Loucy (cell line): Measurements from ENCODE around the gene KCNT1.

Experiments used
- H2AFZ ChIP-seq: fragments of 200-600 bp; sonication (generic); 2 replicates; pipeline ENCODE4 v1.6.0; 2016; ENCODE audit warnings: antibody characterized with exemption, mild to moderate bottlenecking, low read length, moderate library complexity
- H3F3A ChIP-seq: fragments of 200-600 bp; 2 replicates; pipeline ENCODE4 v1.6.0; 2016; ENCODE audit warnings: antibody characterized with exemption, low read depth, mild to moderate bottlenecking
- H3K27me3 ChIP-seq: fragments of 200-600 bp; sonication (generic); 2 replicates; pipeline ENCODE4 v1.6.1; 2014; ENCODE audit warnings: low read length, mild to moderate bottlenecking; ENCODE audit not compliant: insufficient read depth, poor library complexity, severe bottlenecking
- H3K36me3 ChIP-seq: fragments of 200-600 bp; sonication (generic); 2 replicates; pipeline ENCODE4 v1.6.1; 2016; ENCODE audit warnings: low read length; ENCODE audit not compliant: insufficient read depth
- H3K4me1 ChIP-seq: fragments of 200-600 bp; sonication (generic); 2 replicates; pipeline ENCODE4 v1.5.1; 2014; ENCODE audit warnings: low read length, mild to moderate bottlenecking; ENCODE audit not compliant: insufficient read depth, poor library complexity, severe bottlenecking
- H3K4me2 ChIP-seq: fragments of 200-600 bp; sonication (generic); 2 replicates; pipeline ENCODE4 v1.6.0; 2014; ENCODE audit warnings: antibody characterized with exemption, low read length, low read depth, mild to moderate bottlenecking; ENCODE audit not compliant: poor library complexity, severe bottlenecking
- H3K4me3 ChIP-seq: fragments of 200-600 bp; sonication (generic); 2 replicates; pipeline ENCODE4 v1.5.1; 2014; ENCODE audit warnings: low read length, mild to moderate bottlenecking, mixed read lengths; ENCODE audit not compliant: poor library complexity, severe bottlenecking
- H3K79me2 ChIP-seq: fragments of 200-600 bp; sonication (generic); 2 replicates; pipeline ENCODE4 v1.6.1; 2014; ENCODE audit warnings: low read length; ENCODE audit not compliant: insufficient read depth
- H3K9ac ChIP-seq: fragments of 200-600 bp; sonication (generic); 2 replicates; pipeline ENCODE4 v1.6.0; 2014; ENCODE audit warnings: mild to moderate bottlenecking, low read depth, low read length, moderate library complexity; ENCODE audit not compliant: poor library complexity, severe bottlenecking
- H3K9me2 ChIP-seq: fragments of 200-600 bp; sonication (generic); replicated peaks from 2 replicates; pipeline ENCODE4 v1.6.1; 2016; ENCODE audit warnings: low read depth, low read length, mixed read lengths
- H3K9me3 ChIP-seq: fragments of 200-600 bp; sonication (generic); 2 replicates; pipeline ENCODE4 v1.6.1; 2014; ENCODE audit warnings: mild to moderate bottlenecking, antibody characterized with exemption, low read length, low read depth; ENCODE audit not compliant: insufficient read depth
- H4K20me1 ChIP-seq: fragments of 200-600 bp; sonication (generic); 2 replicates; pipeline ENCODE4 v1.6.0; 2014; ENCODE audit warnings: antibody characterized with exemption, low read length, mild to moderate bottlenecking; ENCODE audit not compliant: insufficient read depth, poor library complexity, severe bottlenecking
- CTCF ChIP-seq: fragments of 200-600 bp; sonication (generic); conservative IDR thresholded peaks from 2 replicates; pipeline ENCODE4 v1.5.1; 2014; ENCODE audit warnings: mild to moderate bottlenecking, antibody characterized with exemption, low read length
- EZH2phosphoT487 ChIP-seq: fragments of 200-600 bp; IDR thresholded peaks from 2 replicates; pipeline ENCODE4 v1.6.1; 2018; ENCODE audit warnings: antibody characterized with exemption, mild to moderate bottlenecking, moderate library complexity, borderline replicate concordance

KCNT1 gene

GRCh38 chr9:135790356-135790755 is 88.4 kb downstream of the KCNT1 start:
- no peaks in the 10 kb centered on the region for H3K4me1 ChIP-seq
- no peak overlapping the region for H3K4me2 ChIP-seq
- H3K4me3 ChIP-seq: no peak overlapping the region
- H3K79me2 ChIP-seq: no peaks in the 10 kb centered on the region
- H4K20me1 ChIP-seq: no peaks in the 10 kb centered on the region
- no peak for TF ChIP-seq EZH2phosphoT487
- no peak for TF ChIP-seq CTCF
- no peaks in the 10 kb centered on the region for H3K27me3 ChIP-seq
- H3K9ac ChIP-seq: no peak overlapping the region
- H2AFZ ChIP-seq: no peak overlapping the region
- H3K9me2 ChIP-seq: no peaks in the 10 kb centered on the region
- H3F3A ChIP-seq: no peaks in the 10 kb centered on the region
- no peaks in the 10 kb centered on the region for H3K36me3 ChIP-seq
- no peaks in the 10 kb centered on the region for H3K9me3 ChIP-seq

GRCh38 chr9:135790850-135791249 is 88.9 kb downstream of the KCNT1 start:
- Histone ChIP-seq H3K4me2 (no peak overlapping the region), H4K20me1 (no peaks in the 10 kb centered on the region), H3K9me3 (no peaks in the 10 kb centered on the region), H3K9ac (no peak overlapping the region), H3K9me2 (no peaks in the 10 kb centered on the region), H3K79me2 (no peaks in the 10 kb centered on the region), H3K4me1 (no peaks in the 10 kb centered on the region), H2AFZ (no peak overlapping the region), H3K27me3 (no peaks in the 10 kb centered on the region), H3K4me3 (no peak overlapping the region), H3F3A (no peaks in the 10 kb centered on the region), H3K36me3 (no peaks in the 10 kb centered on the region)
- TF ChIP-seq EZH2phosphoT487 (no peak), CTCF (no peak)

GRCh38 chr9:135791431-135792267 is 89.7 kb downstream of the KCNT1 start:
- H3K9me2 ChIP-seq: no peaks in the 10 kb centered on the region
- no peaks in the 10 kb centered on the region for H3F3A ChIP-seq
- no peaks in the 10 kb centered on the region for H3K27me3 ChIP-seq
- H3K4me2 ChIP-seq: no peak overlapping the region
- H3K9ac ChIP-seq: no peak overlapping the region
- H3K4me3 ChIP-seq: no peak overlapping the region
- H3K79me2 ChIP-seq: no peaks in the 10 kb centered on the region
- no peaks in the 10 kb centered on the region for H3K36me3 ChIP-seq
- no peak for TF ChIP-seq CTCF
- no peak for TF ChIP-seq EZH2phosphoT487
- no peak overlapping the region for H2AFZ ChIP-seq
- H3K9me3 ChIP-seq: no peaks in the 10 kb centered on the region
- H3K4me1 ChIP-seq: no peaks in the 10 kb centered on the region
- H4K20me1 ChIP-seq: no peaks in the 10 kb centered on the region
